HEK293 (cell line): ENCODE results near the gene ZNF507.
A peak's percentile ranks its signal among the peaks of the same experiment; 100 is the strongest.

Experiments used
- BCL11B ChIP-seq: fragments of 450-650 bp; formaldehyde crosslinking; IDR thresholded peaks from 2 replicates; pipeline ENCODE4 v1.5.1; 2016; ENCODE audit warnings: low read depth, missing biosample characterization, missing genetic modification characterization
- GLI2 ChIP-seq: fragments of 450-650 bp; formaldehyde crosslinking; IDR thresholded peaks from 2 replicates; pipeline ENCODE4; 2017; ENCODE audit warnings: missing biosample characterization, missing genetic modification characterization, low read depth, borderline replicate concordance
- GLIS2 ChIP-seq: fragments of 450-650 bp; formaldehyde crosslinking; IDR thresholded peaks from 2 replicates; pipeline ENCODE4 v1.5.1; 2016; ENCODE audit warnings: missing biosample characterization, missing genetic modification characterization
- HOXA7 ChIP-seq: sonication (generic); formaldehyde crosslinking; IDR thresholded peaks from 2 replicates; pipeline ENCODE4 v1.8.1; 2022; ENCODE audit warnings: missing genetic modification reagents, borderline replicate concordance
- IKZF3 ChIP-seq: fragments of 450-650 bp; IDR thresholded peaks from 2 replicates; pipeline ENCODE4 v1.5.0; 2018; ENCODE audit warnings: missing biosample characterization, mild to moderate bottlenecking, missing genetic modification characterization, moderate library complexity
- ZBTB48 ChIP-seq: fragments of 450-650 bp; formaldehyde crosslinking; IDR thresholded peaks from 2 replicates; pipeline ENCODE4 v1.5.1; 2016; ENCODE audit warnings: missing biosample characterization, missing genetic modification characterization
- ZFP37 ChIP-seq: fragments of 450-650 bp; formaldehyde crosslinking; IDR thresholded peaks from 2 replicates; pipeline ENCODE4 v1.5.1; 2016; ENCODE audit warnings: missing biosample characterization, missing genetic modification characterization
- ZFP69B ChIP-seq: fragments of 450-650 bp; formaldehyde crosslinking; IDR thresholded peaks from 2 replicates; pipeline ENCODE4 v1.5.1; 2016; ENCODE audit warnings: missing biosample characterization, missing genetic modification characterization
- ZNF140 ChIP-seq: fragments of 450-650 bp; formaldehyde crosslinking; IDR thresholded peaks from 2 replicates; pipeline ENCODE4 v1.5.1; 2016; ENCODE audit warnings: missing biosample characterization, missing genetic modification characterization
- ZNF211 ChIP-seq: fragments of 450-650 bp; formaldehyde crosslinking; IDR thresholded peaks from 2 replicates; pipeline ENCODE4 v1.5.1; 2016; ENCODE audit warnings: low read depth, missing biosample characterization, missing genetic modification characterization
- ZNF239 ChIP-seq: fragments of 450-650 bp; formaldehyde crosslinking; IDR thresholded peaks from 2 replicates; pipeline ENCODE4 v1.5.1; 2016; ENCODE audit warnings: missing biosample characterization, missing genetic modification characterization
- ZNF274 ChIP-seq, 2 experiments: fragments of 200-500 bp in 1 of 2; fragments of 450-650 bp in 1 of 2; sonication (Bioruptor generic) in 1 of 2; formaldehyde crosslinking in 1 of 2; IDR thresholded peaks; 2 replicates each; pipeline versions ENCODE4 v1.5.1 to v1.6.1; 2014 to 2016; ENCODE audit warnings: borderline replicate concordance in 1 of 2, inconsistent platforms in 1 of 2, low read length in 1 of 2, missing biosample characterization in 1 of 2, missing genetic modification characterization in 1 of 2
- ZNF37A ChIP-seq: fragments of 450-650 bp; IDR thresholded peaks from 2 replicates; pipeline ENCODE4 v1.5.1; 2018; ENCODE audit warnings: missing biosample characterization, missing genetic modification characterization
- ZNF624 ChIP-seq: fragments of 450-650 bp; formaldehyde crosslinking; IDR thresholded peaks from 2 replicates; pipeline ENCODE4 v1.5.1; 2017; ENCODE audit warnings: missing biosample characterization, missing genetic modification characterization
- ZNF626 ChIP-seq: fragments of 450-650 bp; sonication (Bioruptor Pico); formaldehyde crosslinking; IDR thresholded peaks from 2 replicates; pipeline ENCODE4 v1.5.1; 2018; ENCODE audit warnings: missing biosample characterization, missing genetic modification characterization, inconsistent platforms
- ZNF677 ChIP-seq: fragments of 450-650 bp; IDR thresholded peaks from 2 replicates; pipeline ENCODE4 v1.5.0; 2018; ENCODE audit warnings: missing biosample characterization, mild to moderate bottlenecking, missing genetic modification characterization, moderate library complexity
- ZNF76 ChIP-seq: fragments of 450-650 bp; formaldehyde crosslinking; IDR thresholded peaks from 2 replicates; pipeline ENCODE4; 2016; ENCODE audit warnings: low read depth, missing biosample characterization, missing genetic modification characterization, borderline replicate concordance
- ZNF777 ChIP-seq: fragments of 450-650 bp; formaldehyde crosslinking; IDR thresholded peaks from 2 replicates; pipeline ENCODE4 v1.5.1; 2017; ENCODE audit warnings: missing biosample characterization, missing genetic modification characterization, borderline replicate concordance
- TF ChIP-seq, protein P1 (sequence below): fragments of 450-650 bp; formaldehyde crosslinking; conservative IDR thresholded peaks from 2 replicates; pipeline ENCODE4 v1.5.1; 2016; ENCODE audit warnings: low read depth, missing biosample characterization, missing genetic modification characterization
- TF ChIP-seq, protein P2 (sequence below): sonication (generic); formaldehyde crosslinking; IDR thresholded peaks from 2 replicates; pipeline ENCODE4 v1.8.1; 2022; ENCODE audit warnings: mild to moderate bottlenecking, moderate library complexity, missing genetic modification reagents
- TF ChIP-seq, protein P3 (sequence below): fragments of 450-650 bp; formaldehyde crosslinking; IDR thresholded peaks from 2 replicates; pipeline ENCODE4 v1.5.1; 2016; ENCODE audit warnings: missing biosample characterization, missing genetic modification characterization, low read depth
- TF ChIP-seq, protein P4 (sequence below): fragments of 450-650 bp; formaldehyde crosslinking; IDR thresholded peaks from 2 replicates; pipeline ENCODE4 v1.5.1; 2016; ENCODE audit warnings: missing biosample characterization, missing genetic modification characterization
- TF ChIP-seq, protein P5 (sequence below): fragments of 450-650 bp; formaldehyde crosslinking; IDR thresholded peaks from 2 replicates; pipeline ENCODE4; 2016; ENCODE audit warnings: missing biosample characterization, missing genetic modification characterization
- TF ChIP-seq, protein P6 (sequence below): fragments of 450-650 bp; formaldehyde crosslinking; IDR thresholded peaks from 2 replicates; pipeline ENCODE4 v1.5.1; 2017; ENCODE audit warnings: missing biosample characterization, missing genetic modification characterization
- TF ChIP-seq, protein P7 (sequence below): fragments of 450-650 bp; IDR thresholded peaks from 2 replicates; pipeline ENCODE4 v1.5.1; 2018; ENCODE audit warnings: missing biosample characterization, mild to moderate bottlenecking, missing genetic modification characterization

ZNF507 gene

DNA sequence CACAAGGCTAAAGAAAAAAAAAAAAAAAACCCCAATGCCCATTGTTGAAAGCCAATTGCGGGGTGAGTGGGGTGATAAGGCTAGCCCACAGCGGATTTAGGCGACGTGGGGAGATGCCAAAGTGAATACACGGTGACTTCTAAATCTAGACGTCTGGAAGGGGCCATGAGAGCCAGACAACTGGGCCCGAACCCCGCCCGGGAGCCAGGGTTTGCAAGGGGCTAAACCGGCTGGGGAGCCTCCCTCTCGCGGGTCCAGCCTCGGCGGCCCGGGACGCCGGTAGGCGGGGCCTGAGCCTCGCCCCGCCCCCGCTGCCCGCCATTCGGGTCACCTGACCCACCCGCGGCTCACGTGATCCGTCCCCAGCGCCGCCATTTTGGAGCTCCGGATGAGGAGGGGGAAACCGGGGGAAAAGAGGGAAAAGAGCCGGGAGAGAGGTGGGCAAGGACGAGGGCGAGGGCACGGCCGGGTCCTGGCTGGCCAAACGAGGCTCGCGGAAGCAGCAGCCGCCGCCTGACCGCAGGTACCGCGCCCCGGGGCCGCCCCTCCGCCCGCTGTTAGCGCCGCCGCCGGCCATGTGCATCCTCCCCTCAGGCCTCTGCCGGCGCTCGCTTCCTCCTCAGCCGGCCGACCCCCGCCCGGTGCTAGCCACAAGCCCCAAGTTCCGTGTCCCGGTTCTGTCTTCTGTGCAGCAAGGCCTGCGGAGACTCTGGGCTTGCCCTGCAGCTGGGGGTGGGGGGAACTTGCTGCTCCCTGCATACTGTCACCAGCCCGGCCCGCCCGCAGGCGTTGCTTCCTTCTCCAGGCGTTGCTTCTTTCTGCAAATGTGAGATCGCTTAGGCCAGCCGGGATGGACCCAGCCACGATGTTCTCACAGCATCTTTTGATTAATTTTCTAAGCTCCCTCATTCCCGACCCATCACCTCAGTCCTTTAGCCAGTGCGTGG lies at the start of gene ZNF507 (continued):
- TF ChIP-seq GLIS2 (tag by site-specific recombination) (peak; percentile 43), ZNF140 (tag by site-specific recombination) (no peak), ZNF777 (no peak), HOXA7 (CRISPR knock-in tag) (no peak), IKZF3 (tag by site-specific recombination) (peak; percentile 92), ZBTB48 (tag by site-specific recombination) (peak; percentile 52), GLI2 (tag by site-specific recombination) (peak; percentile 41; the same call in 1 of the 2 replicates), ZNF624 (tag by site-specific recombination) (no peak), ZNF677 (tag by site-specific recombination) (no peak), ZNF239 (tag by site-specific recombination) (peak; percentile 29; the same call in 1 of the 2 replicates), ZNF626 (tag by site-specific recombination) (no peak), ZFP37 (tag by site-specific recombination) (no peak), ZNF76 (tag by site-specific recombination) (peak; percentile 80), ZFP69B (peak; percentile 53; the same call in 1 of the 2 replicates), ZNF274 (IDR thresholded peaks at IDR 0.05; ENCODE audit: low read length) (no peak), ZNF274 (tag by site-specific recombination; IDR thresholded peaks at IDR 0.05; ENCODE audit: borderline replicate concordance) (no peak), BCL11B (tag by site-specific recombination) (no peak), ZNF37A (tag by site-specific recombination) (no peak), ZNF211 (no peak)
- TF ChIP-seq, protein P1, sequence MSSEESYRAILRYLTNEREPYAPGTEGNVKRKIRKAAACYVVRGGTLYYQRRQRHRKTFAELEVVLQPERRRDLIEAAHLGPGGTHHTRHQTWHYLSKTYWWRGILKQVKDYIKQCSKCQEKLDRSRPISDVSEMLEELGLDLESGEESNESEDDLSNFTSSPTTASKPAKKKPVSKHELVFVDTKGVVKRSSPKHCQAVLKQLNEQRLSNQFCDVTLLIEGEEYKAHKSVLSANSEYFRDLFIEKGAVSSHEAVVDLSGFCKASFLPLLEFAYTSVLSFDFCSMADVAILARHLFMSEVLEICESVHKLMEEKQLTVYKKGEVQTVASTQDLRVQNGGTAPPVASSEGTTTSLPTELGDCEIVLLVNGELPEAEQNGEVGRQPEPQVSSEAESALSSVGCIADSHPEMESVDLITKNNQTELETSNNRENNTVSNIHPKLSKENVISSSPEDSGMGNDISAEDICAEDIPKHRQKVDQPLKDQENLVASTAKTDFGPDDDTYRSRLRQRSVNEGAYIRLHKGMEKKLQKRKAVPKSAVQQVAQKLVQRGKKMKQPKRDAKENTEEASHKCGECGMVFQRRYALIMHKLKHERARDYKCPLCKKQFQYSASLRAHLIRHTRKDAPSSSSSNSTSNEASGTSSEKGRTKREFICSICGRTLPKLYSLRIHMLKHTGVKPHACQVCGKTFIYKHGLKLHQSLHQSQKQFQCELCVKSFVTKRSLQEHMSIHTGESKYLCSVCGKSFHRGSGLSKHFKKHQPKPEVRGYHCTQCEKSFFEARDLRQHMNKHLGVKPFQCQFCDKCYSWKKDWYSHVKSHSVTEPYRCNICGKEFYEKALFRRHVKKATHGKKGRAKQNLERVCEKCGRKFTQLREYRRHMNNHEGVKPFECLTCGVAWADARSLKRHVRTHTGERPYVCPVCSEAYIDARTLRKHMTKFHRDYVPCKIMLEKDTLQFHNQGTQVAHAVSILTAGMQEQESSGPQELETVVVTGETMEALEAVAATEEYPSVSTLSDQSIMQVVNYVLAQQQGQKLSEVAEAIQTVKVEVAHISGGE, result peak; percentile 67
- TF ChIP-seq, protein P2, sequence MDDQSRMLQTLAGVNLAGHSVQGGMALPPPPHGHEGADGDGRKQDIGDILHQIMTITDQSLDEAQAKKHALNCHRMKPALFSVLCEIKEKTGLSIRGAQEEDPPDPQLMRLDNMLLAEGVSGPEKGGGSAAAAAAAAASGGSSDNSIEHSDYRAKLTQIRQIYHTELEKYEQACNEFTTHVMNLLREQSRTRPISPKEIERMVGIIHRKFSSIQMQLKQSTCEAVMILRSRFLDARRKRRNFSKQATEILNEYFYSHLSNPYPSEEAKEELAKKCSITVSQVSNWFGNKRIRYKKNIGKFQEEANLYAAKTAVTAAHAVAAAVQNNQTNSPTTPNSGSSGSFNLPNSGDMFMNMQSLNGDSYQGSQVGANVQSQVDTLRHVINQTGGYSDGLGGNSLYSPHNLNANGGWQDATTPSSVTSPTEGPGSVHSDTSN (CRISPR knock-in tag), result no peak
- TF ChIP-seq, protein P3, sequence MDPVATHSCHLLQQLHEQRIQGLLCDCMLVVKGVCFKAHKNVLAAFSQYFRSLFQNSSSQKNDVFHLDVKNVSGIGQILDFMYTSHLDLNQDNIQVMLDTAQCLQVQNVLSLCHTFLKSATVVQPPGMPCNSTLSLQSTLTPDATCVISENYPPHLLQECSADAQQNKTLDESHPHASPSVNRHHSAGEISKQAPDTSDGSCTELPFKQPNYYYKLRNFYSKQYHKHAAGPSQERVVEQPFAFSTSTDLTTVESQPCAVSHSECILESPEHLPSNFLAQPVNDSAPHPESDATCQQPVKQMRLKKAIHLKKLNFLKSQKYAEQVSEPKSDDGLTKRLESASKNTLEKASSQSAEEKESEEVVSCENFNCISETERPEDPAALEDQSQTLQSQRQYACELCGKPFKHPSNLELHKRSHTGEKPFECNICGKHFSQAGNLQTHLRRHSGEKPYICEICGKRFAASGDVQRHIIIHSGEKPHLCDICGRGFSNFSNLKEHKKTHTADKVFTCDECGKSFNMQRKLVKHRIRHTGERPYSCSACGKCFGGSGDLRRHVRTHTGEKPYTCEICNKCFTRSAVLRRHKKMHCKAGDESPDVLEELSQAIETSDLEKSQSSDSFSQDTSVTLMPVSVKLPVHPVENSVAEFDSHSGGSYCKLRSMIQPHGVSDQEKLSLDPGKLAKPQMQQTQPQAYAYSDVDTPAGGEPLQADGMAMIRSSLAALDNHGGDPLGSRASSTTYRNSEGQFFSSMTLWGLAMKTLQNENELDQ (tag by site-specific recombination), result no peak
- TF ChIP-seq, protein P4, sequence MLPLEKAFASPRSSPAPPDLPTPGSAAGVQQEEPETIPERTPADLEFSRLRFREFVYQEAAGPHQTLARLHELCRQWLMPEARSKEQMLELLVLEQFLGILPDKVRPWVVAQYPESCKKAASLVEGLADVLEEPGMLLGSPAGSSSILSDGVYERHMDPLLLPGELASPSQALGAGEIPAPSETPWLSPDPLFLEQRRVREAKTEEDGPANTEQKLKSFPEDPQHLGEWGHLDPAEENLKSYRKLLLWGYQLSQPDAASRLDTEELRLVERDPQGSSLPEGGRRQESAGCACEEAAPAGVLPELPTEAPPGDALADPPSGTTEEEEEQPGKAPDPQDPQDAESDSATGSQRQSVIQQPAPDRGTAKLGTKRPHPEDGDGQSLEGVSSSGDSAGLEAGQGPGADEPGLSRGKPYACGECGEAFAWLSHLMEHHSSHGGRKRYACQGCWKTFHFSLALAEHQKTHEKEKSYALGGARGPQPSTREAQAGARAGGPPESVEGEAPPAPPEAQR, result no peak; the same call in 1 of the 2 replicates
- TF ChIP-seq, protein P5, sequence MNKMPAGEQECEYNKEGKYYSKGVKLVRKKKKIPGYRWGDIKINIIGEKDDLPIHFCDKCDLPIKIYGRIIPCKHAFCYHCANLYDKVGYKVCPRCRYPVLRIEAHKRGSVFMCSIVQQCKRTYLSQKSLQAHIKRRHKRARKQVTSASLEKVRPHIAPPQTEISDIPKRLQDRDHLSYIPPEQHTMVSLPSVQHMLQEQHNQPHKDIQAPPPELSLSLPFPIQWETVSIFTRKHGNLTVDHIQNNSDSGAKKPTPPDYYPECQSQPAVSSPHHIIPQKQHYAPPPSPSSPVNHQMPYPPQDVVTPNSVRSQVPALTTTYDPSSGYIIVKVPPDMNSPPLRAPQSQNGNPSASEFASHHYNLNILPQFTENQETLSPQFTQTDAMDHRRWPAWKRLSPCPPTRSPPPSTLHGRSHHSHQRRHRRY (tag by site-specific recombination), result no peak
- TF ChIP-seq, protein P6, sequence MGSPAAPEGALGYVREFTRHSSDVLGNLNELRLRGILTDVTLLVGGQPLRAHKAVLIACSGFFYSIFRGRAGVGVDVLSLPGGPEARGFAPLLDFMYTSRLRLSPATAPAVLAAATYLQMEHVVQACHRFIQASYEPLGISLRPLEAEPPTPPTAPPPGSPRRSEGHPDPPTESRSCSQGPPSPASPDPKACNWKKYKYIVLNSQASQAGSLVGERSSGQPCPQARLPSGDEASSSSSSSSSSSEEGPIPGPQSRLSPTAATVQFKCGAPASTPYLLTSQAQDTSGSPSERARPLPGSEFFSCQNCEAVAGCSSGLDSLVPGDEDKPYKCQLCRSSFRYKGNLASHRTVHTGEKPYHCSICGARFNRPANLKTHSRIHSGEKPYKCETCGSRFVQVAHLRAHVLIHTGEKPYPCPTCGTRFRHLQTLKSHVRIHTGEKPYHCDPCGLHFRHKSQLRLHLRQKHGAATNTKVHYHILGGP (tag by site-specific recombination), result no peak
- TF ChIP-seq, protein P7, sequence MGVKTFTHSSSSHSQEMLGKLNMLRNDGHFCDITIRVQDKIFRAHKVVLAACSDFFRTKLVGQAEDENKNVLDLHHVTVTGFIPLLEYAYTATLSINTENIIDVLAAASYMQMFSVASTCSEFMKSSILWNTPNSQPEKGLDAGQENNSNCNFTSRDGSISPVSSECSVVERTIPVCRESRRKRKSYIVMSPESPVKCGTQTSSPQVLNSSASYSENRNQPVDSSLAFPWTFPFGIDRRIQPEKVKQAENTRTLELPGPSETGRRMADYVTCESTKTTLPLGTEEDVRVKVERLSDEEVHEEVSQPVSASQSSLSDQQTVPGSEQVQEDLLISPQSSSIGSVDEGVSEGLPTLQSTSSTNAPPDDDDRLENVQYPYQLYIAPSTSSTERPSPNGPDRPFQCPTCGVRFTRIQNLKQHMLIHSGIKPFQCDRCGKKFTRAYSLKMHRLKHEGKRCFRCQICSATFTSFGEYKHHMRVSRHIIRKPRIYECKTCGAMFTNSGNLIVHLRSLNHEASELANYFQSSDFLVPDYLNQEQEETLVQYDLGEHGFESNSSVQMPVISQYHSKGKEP (tag by site-specific recombination), result no peak; the same call in none of the 2 replicates
